ENCODE measurements around the gene C6orf62. TPM values are rescaled to one million over a fixed set of nuclear protein-coding genes. Genes with fewer than 3 reads are reported as not detected.
"Not testable (repeated sequence)": the region's sequence is repeated elsewhere in the genome, so short reads cannot be mapped to it uniquely, and the experiment has no call there.

Gene C6orf62
- total and polyA plus RNA-seq, 2 experiments from 2014 or later, result 27.2 to 64.1 TPM

GRCh38 chr6:24699521-24700359 is 19.2 kb downstream of the C6orf62 start:
- no peaks in the 10 kb centered on the region for H3K4me1 ChIP-seq (ENCODE audit: insufficient read depth)
- no peaks in the 10 kb centered on the region for H3K79me2 ChIP-seq
- H3K9me2 ChIP-seq (replicated peaks; ENCODE audit: insufficient read depth), result no peaks in the 10 kb centered on the region
- H3K9me3 ChIP-seq (ENCODE audit: low read depth), result no peaks in the 10 kb centered on the region
- H3K27me3 ChIP-seq, result no peaks in the 10 kb centered on the region
- no peak overlapping the region for H3K4me3 ChIP-seq
- no peak overlapping the region for H3K4me2 ChIP-seq
- 72% methylated on average over 3 of the region's 3 CpGs for WGBS (ENCODE audit: low lambda C conversion rate, missing lambda C conversion rate)
- peaks cover 5% of the 10 kb centered on the region for H4K20me1 ChIP-seq (ENCODE audit: insufficient read depth, poor library complexity, severe bottlenecking)
- H2AFZ ChIP-seq, result no peak overlapping the region
- DNase-seq (ENCODE audit: low spot score), result no peak
- H3K36me3 ChIP-seq (replicated peaks; ENCODE audit: insufficient read depth, low read depth), result no peaks in the 10 kb centered on the region
- TF ChIP-seq EZH2 (IDR thresholded peaks at IDR 0.05; ENCODE audit: borderline replicate concordance) (no peak), CTCF (IDR thresholded peaks at IDR 0.05; ENCODE audit: poor library complexity) (no peak), EZH2phosphoT487 (IDR thresholded peaks at IDR 0.05; ENCODE audit: low read depth, severe bottlenecking, unreplicated experiment) (no peak)
- H3K27ac ChIP-seq, result no peak overlapping the region

DNA sequence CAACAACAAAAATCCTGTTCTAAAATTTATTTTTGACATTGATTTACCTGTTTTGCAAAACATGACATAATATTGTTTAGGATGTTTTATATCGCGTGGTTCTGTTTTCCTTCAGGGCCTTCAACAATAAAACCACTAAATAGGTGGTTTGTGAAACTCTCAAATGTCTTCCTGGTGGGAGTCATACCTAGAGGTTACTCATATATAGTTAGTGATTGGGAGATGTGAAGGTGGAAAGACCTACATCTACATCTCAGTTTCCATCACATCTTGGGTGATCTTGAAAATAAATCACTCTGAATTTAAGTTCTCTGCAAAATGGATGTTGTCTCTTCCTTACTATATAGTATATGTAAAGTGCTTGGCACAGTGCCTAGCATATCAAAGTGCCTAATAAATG is 22.9 kb downstream of the C6orf62 start:
- Histone ChIP-seq H3K36me3 (replicated peaks; ENCODE audit: insufficient read depth, low read depth) (no peaks in the 10 kb centered on the region), H3K9me2 (replicated peaks; ENCODE audit: insufficient read depth) (no peaks in the 10 kb centered on the region), H3K4me1 (ENCODE audit: insufficient read depth) (no peaks in the 10 kb centered on the region), H2AFZ (no peak overlapping the region), H3K4me3 (no peak overlapping the region), H3K79me2 (no peaks in the 10 kb centered on the region), H4K20me1 (ENCODE audit: insufficient read depth, poor library complexity, severe bottlenecking) (no peaks in the 10 kb centered on the region), H3K27ac (no peak overlapping the region), H3K9me3 (ENCODE audit: low read depth) (no peaks in the 10 kb centered on the region), H3K27me3 (no peaks in the 10 kb centered on the region), H3K4me2 (no peak overlapping the region)
- WGBS (ENCODE audit: low lambda C conversion rate, missing lambda C conversion rate), result 97% methylated on average over 2 of the region's 2 CpGs
- no peak for DNase-seq (ENCODE audit: low spot score)
- TF ChIP-seq EZH2 (IDR thresholded peaks at IDR 0.05; ENCODE audit: borderline replicate concordance), result no peak
- no peak for TF ChIP-seq CTCF (IDR thresholded peaks at IDR 0.05; ENCODE audit: poor library complexity)
- TF ChIP-seq EZH2phosphoT487 (IDR thresholded peaks at IDR 0.05; ENCODE audit: low read depth, severe bottlenecking, unreplicated experiment), result no peak

DNA sequence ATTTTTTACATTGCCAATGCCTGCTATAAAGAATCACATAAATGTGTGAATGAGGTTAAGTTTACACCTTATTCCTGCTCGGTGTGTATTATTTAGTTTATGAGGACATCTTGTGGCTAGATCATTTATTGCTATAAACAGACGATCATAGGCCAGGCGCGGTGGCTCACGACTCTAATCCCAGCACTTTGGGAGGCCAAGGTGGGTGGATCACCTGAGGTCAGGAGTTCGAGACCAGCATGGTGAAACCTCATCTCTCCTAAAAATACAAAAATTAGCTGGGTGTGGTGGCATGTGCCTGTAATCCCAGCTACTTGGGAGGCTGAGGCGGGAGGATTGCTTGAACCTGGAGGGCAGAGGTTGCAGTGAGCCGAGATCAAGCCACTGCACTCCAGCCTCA is 23.3 kb downstream of the C6orf62 start:
- not testable (repeated sequence) for H3K27ac ChIP-seq; H3K79me2 ChIP-seq; H3K9me2 ChIP-seq (replicated peaks; ENCODE audit: insufficient read depth); H3K4me2 ChIP-seq; H3K36me3 ChIP-seq (replicated peaks; ENCODE audit: insufficient read depth, low read depth); H3K4me3 ChIP-seq; H3K27me3 ChIP-seq; H4K20me1 ChIP-seq (ENCODE audit: insufficient read depth, poor library complexity, severe bottlenecking); H2AFZ ChIP-seq; H3K4me1 ChIP-seq (ENCODE audit: insufficient read depth); H3K9me3 ChIP-seq (ENCODE audit: low read depth)
- TF ChIP-seq CTCF (IDR thresholded peaks at IDR 0.05; ENCODE audit: poor library complexity), result peak; percentile 68
- DNase-seq (ENCODE audit: low spot score), result peak; percentile 49
- WGBS (ENCODE audit: low lambda C conversion rate, missing lambda C conversion rate), result 50% methylated on average over 8 of the region's 8 CpGs
